ENCODE results near the gene RGL1.
A peak's percentile ranks its signal among the peaks of the same experiment; 100 is the strongest.

RGL1 gene

DNA sequence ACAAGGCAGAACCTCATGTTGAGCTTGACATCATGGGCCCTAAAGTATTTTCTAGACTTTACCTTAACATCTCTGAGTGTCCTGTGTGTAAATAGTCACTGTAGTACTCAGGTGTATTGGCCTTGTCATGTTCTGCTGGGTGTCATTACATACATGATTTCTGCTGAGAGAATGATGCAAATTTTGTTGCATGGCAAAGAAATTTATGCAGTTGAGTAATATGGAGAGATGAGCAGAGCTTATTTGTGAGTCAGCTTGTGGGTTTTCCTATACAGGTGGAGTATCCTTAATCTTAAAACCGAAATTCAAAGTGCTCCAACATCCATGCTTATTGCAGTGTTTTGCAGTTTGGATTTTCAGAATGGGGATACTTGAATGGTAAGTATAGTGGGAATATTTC is 36.6 kb downstream of the RGL1 start:
- H3K27me3 ChIP-seq (ENCODE audit: control insufficient read depth in 1 of 2, insufficient read depth in 1 of 2, low read length in 2 of 2), result no peaks in the 10 kb centered on the region
- H2AK5ac ChIP-seq (ENCODE audit: low read length, severe bottlenecking), result peak overlapping the region; percentile 49
- H4K8ac ChIP-seq (ENCODE audit: low read length), result no peak overlapping the region
- H4K91ac ChIP-seq (ENCODE audit: low read length), result no peak overlapping the region
- no peak overlapping the region for H3K14ac ChIP-seq (ENCODE audit: low read length in 2 of 2)
- no peaks in the 10 kb centered on the region for H3K9me3 ChIP-seq (ENCODE audit: control insufficient read depth, low read length)
- no peak overlapping the region for H3K4me3 ChIP-seq (ENCODE audit: insufficient read depth in 1 of 2, low read depth in 1 of 2, low read length in 2 of 2)
- WGBS, result no CpG with 5 or more reads among the region's 1 CpG
- peaks cover 2% of the 10 kb centered on the region for H3K4me1 ChIP-seq (ENCODE audit: control insufficient read depth, insufficient read depth, low read depth, low read length)
- H3K23ac ChIP-seq (ENCODE audit: low read length in 2 of 2), result no peak overlapping the region
- H2BK15ac ChIP-seq (ENCODE audit: low read depth, poor library complexity, severe bottlenecking), result no peak overlapping the region
- H3K18ac ChIP-seq (ENCODE audit: low read depth in 1 of 2, low read length in 2 of 2), result peak overlapping the region in 1 of 2 experiments; percentile 40
- no peak overlapping the region for H2BK5ac ChIP-seq (ENCODE audit: low read depth, low read length, poor library complexity, severe bottlenecking)
- H2BK120ac ChIP-seq (ENCODE audit: low read depth, low read length), result no peak overlapping the region
- H3K9ac ChIP-seq (ENCODE audit: low read length), result peak overlapping the region; percentile 78
- H2AFZ ChIP-seq (ENCODE audit: low read depth, low read length), result no peak overlapping the region
- peak; percentile 68 for DNase-seq
- H3K36me3 ChIP-seq (ENCODE audit: control insufficient read depth in 1 of 2, insufficient read depth in 2 of 2, low read depth in 1 of 2, low read length in 2 of 2), result peaks cover 0 to 20% of the 10 kb centered on the region in 2 experiments
- no peak overlapping the region for H3K4me2 ChIP-seq (ENCODE audit: low read length, poor library complexity, severe bottlenecking)
- peaks cover 6% of the 10 kb centered on the region for H3K79me1 ChIP-seq (replicated peaks; ENCODE audit: low read length, poor library complexity, severe bottlenecking)
- no peak overlapping the region for H3K27ac ChIP-seq (ENCODE audit: low read length, poor library complexity, severe bottlenecking)
- H2BK12ac ChIP-seq (ENCODE audit: low read length in 2 of 2), result peak overlapping the region; percentile 46 to 94
- H3K4ac ChIP-seq (ENCODE audit: low read depth in 1 of 2, low read length in 2 of 2), result peak overlapping the region in 1 of 2 experiments; percentile 29

DNA sequence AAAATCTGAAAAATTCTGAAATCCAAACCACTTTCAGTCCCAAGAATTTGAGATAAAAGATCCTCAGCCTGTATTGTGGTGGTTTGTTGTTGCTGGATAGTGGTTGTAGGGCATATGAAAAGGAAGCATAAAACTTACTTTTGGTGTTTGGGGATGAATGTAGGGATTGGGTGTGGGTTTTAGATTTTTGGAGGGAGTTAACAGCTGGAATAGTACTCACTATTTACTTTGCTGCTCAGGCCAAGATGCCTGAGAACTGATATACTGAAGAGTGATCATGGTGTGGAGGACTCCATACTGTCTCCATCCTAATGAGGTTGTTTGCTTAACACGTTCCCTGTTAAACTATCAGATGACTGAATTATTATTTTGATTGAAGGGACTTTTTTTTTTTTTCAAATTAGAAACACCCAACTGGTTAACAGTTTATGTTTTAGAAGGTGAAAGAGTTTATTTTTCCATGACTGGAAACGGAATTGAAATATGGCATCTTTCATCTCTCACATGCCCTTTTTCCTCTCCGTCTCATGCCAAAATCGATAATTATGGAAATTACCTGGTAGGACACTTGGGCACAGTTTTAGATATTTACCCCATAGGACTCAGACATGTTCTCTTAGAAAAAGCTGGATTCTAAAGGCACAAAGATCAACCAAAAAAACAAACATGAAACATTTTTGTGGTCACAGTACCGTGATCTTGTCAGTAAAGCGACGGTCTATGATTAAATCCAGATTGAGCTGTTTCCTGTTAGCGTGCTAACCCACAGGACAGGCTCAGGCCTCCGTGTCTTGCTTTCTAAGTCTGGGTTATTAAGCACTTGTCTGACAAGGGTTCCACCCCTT is 37.3 kb downstream of the RGL1 start:
- Histone ChIP-seq H3K18ac (ENCODE audit: low read depth in 1 of 2, low read length in 2 of 2) (peak overlapping the region; percentile 50 to 87), H2BK120ac (ENCODE audit: low read depth, low read length) (peak overlapping the region; percentile 77), H3K23ac (ENCODE audit: low read length in 2 of 2) (no peak overlapping the region), H3K4me1 (ENCODE audit: control insufficient read depth, insufficient read depth, low read depth, low read length) (peaks cover 2% of the 10 kb centered on the region), H4K91ac (ENCODE audit: low read length) (no peak overlapping the region), H3K9me3 (ENCODE audit: control insufficient read depth, low read length) (no peaks in the 10 kb centered on the region), H3K4me3 (ENCODE audit: insufficient read depth in 1 of 2, low read depth in 1 of 2, low read length in 2 of 2) (peak overlapping the region in 1 of 2 experiments; percentile 62), H2BK12ac (ENCODE audit: low read length in 2 of 2) (peak overlapping the region; percentile 86 to 92), H3K14ac (ENCODE audit: low read length in 2 of 2) (no peak overlapping the region), H2BK5ac (ENCODE audit: low read depth, low read length, poor library complexity, severe bottlenecking) (no peak overlapping the region), H2AK5ac (ENCODE audit: low read length, severe bottlenecking) (no peak overlapping the region), H3K9ac (ENCODE audit: low read length) (peak overlapping the region; percentile 78), H2BK15ac (ENCODE audit: low read depth, poor library complexity, severe bottlenecking) (no peak overlapping the region), H4K8ac (ENCODE audit: low read length) (no peak overlapping the region), H3K27me3 (ENCODE audit: control insufficient read depth in 1 of 2, insufficient read depth in 1 of 2, low read length in 2 of 2) (no peaks in the 10 kb centered on the region), H3K4me2 (ENCODE audit: low read length, poor library complexity, severe bottlenecking) (no peak overlapping the region), H3K27ac (ENCODE audit: low read length, poor library complexity, severe bottlenecking) (peak overlapping the region; percentile 80), H3K36me3 (ENCODE audit: control insufficient read depth in 1 of 2, insufficient read depth in 2 of 2, low read depth in 1 of 2, low read length in 2 of 2) (peaks cover 0 to 21% of the 10 kb centered on the region in 2 experiments), H3K4ac (ENCODE audit: low read depth in 1 of 2, low read length in 2 of 2) (peak overlapping the region in 1 of 2 experiments; percentile 87), H2AFZ (ENCODE audit: low read depth, low read length) (no peak overlapping the region), H3K79me1 (replicated peaks; ENCODE audit: low read length, poor library complexity, severe bottlenecking) (peaks cover 9% of the 10 kb centered on the region)
- DNase-seq, result peak; percentile 99
- under 1% methylated on average over 7 of the region's 9 CpGs for WGBS

DNA sequence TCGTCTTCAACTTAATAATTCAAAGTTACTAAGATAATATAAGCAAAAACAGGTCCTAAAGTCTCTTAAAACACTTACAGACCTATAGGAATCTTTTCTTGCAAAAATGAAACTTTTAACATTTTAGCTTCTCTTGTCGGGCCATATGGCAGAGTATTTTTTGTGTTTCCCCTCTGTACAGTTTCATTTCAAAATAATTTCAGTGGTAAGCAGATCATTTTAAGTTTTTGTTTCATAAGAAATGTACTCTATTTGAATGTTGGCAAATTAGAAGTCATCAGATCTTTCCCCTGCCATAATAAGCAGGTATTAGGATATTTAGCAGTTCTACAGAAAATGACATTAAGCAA is 37.9 kb downstream of the RGL1 start:
- Histone ChIP-seq H3K36me3 (ENCODE audit: control insufficient read depth in 1 of 2, insufficient read depth in 2 of 2, low read depth in 1 of 2, low read length in 2 of 2) (peaks cover 0 to 27% of the 10 kb centered on the region in 2 experiments), H3K4me3 (ENCODE audit: insufficient read depth in 1 of 2, low read depth in 1 of 2, low read length in 2 of 2) (peak overlapping the region in 1 of 2 experiments; percentile 62), H3K79me1 (replicated peaks; ENCODE audit: low read length, poor library complexity, severe bottlenecking) (peaks cover 12% of the 10 kb centered on the region), H2AFZ (ENCODE audit: low read depth, low read length) (no peak overlapping the region), H3K9ac (ENCODE audit: low read length) (peak overlapping the region; percentile 78), H3K23ac (ENCODE audit: low read length in 2 of 2) (no peak overlapping the region), H4K8ac (ENCODE audit: low read length) (no peak overlapping the region), H3K4me1 (ENCODE audit: control insufficient read depth, insufficient read depth, low read depth, low read length) (peaks cover under 1% of the 10 kb centered on the region), H2BK12ac (ENCODE audit: low read length in 2 of 2) (no peak overlapping the region), H2AK5ac (ENCODE audit: low read length, severe bottlenecking) (no peak overlapping the region), H3K4ac (ENCODE audit: low read depth in 1 of 2, low read length in 2 of 2) (no peak overlapping the region), H3K4me2 (ENCODE audit: low read length, poor library complexity, severe bottlenecking) (no peak overlapping the region), H2BK120ac (ENCODE audit: low read depth, low read length) (no peak overlapping the region), H3K27me3 (ENCODE audit: control insufficient read depth in 1 of 2, insufficient read depth in 1 of 2, low read length in 2 of 2) (no peaks in the 10 kb centered on the region), H4K91ac (ENCODE audit: low read length) (no peak overlapping the region), H3K9me3 (ENCODE audit: control insufficient read depth, low read length) (no peaks in the 10 kb centered on the region), H2BK15ac (ENCODE audit: low read depth, poor library complexity, severe bottlenecking) (no peak overlapping the region), H3K14ac (ENCODE audit: low read length in 2 of 2) (no peak overlapping the region), H2BK5ac (ENCODE audit: low read depth, low read length, poor library complexity, severe bottlenecking) (no peak overlapping the region), H3K27ac (ENCODE audit: low read length, poor library complexity, severe bottlenecking) (peak overlapping the region; percentile 80), H3K18ac (ENCODE audit: low read depth in 1 of 2, low read length in 2 of 2) (no peak overlapping the region)
- peak; percentile 53 for DNase-seq
- WGBS, result no CpG with 5 or more reads among the region's 2 CpGs

DNA sequence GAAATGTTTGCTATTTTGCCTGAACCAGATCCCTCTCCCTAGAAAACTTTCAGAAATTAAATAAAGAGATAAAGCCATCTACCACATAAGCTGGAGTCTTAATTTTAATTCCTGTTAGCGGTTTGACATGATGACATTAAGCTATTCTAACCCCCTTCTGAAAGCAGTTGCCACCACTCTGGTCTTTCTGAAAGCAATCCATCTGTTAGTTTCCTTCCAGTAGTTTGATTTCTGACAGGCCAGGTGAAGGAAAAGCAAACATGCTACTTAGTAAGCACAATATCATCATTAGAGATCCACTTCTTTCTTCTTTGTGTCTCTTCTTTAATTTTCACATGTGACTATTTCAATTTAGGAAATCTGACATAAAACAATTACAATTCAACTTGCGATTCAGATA is 39.9 kb downstream of the RGL1 start:
- no peak overlapping the region for H3K23ac ChIP-seq (ENCODE audit: low read length in 2 of 2)
- 80% methylated on average over 2 of the region's 2 CpGs for WGBS

More for the DNA sequence above, 39.9 kb downstream of the RGL1 start:
- Histone ChIP-seq H3K4me2 (ENCODE audit: low read length, poor library complexity, severe bottlenecking) (no peak overlapping the region), H2AFZ (ENCODE audit: low read depth, low read length) (no peak overlapping the region), H3K18ac (ENCODE audit: low read depth in 1 of 2, low read length in 2 of 2) (no peak overlapping the region), H2BK15ac (ENCODE audit: low read depth, poor library complexity, severe bottlenecking) (no peak overlapping the region), H3K4me1 (ENCODE audit: control insufficient read depth, insufficient read depth, low read depth, low read length) (no peaks in the 10 kb centered on the region), H2BK12ac (ENCODE audit: low read length in 2 of 2) (no peak overlapping the region), H3K79me1 (replicated peaks; ENCODE audit: low read length, poor library complexity, severe bottlenecking) (peaks cover 8% of the 10 kb centered on the region), H3K9ac (ENCODE audit: low read length) (peak overlapping the region; percentile 25), H3K27ac (ENCODE audit: low read length, poor library complexity, severe bottlenecking) (no peak overlapping the region), H2AK5ac (ENCODE audit: low read length, severe bottlenecking) (no peak overlapping the region), H4K91ac (ENCODE audit: low read length) (no peak overlapping the region), H3K36me3 (ENCODE audit: control insufficient read depth in 1 of 2, insufficient read depth in 2 of 2, low read depth in 1 of 2, low read length in 2 of 2) (peaks cover 0 to 22% of the 10 kb centered on the region in 2 experiments), H4K8ac (ENCODE audit: low read length) (no peak overlapping the region), H3K4me3 (ENCODE audit: insufficient read depth in 1 of 2, low read depth in 1 of 2, low read length in 2 of 2) (no peak overlapping the region), H3K9me3 (ENCODE audit: control insufficient read depth, low read length) (no peaks in the 10 kb centered on the region), H3K4ac (ENCODE audit: low read depth in 1 of 2, low read length in 2 of 2) (no peak overlapping the region), H3K14ac (ENCODE audit: low read length in 2 of 2) (no peak overlapping the region), H2BK5ac (ENCODE audit: low read depth, low read length, poor library complexity, severe bottlenecking) (no peak overlapping the region), H3K27me3 (ENCODE audit: control insufficient read depth in 1 of 2, insufficient read depth in 1 of 2, low read length in 2 of 2) (no peaks in the 10 kb centered on the region), H2BK120ac (ENCODE audit: low read depth, low read length) (no peak overlapping the region)
- DNase-seq, result no peak

Measured in mesenchymal stem cell (in vitro differentiated cells and primary cell).